CD4-positive, alpha-beta T cell treated with Interleukin-15 for 4 hours (primary cell): ENCODE data around the gene KLHL22.
A peak's percentile ranks its signal among the peaks of the same experiment; 100 is the strongest.
"Not testable (repeated sequence)": the region's sequence is repeated elsewhere in the genome, so short reads cannot be mapped to it uniquely, and the experiment has no call there.

Source experiments
- DNase-seq: peaks from one replicate; pipeline ENCODE4 v3.0.0-alpha.2; 2020; ENCODE audit warnings: low spot score

Gene KLHL22

DNA sequence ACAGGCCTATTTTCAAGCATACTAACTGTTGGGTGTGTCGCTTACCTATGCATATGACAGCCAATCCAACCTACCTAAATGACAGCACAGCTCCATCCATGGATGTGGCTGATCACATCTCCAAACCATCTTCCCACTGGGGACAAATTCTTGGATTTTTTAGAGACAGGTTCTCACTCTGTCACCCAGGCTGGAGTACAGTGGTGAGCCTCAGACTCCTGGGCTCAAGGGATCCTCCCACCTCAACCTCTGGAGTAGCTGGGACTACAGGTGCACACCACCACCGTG, 76.0 kb downstream of the KLHL22 start:
- DNase-seq, result no peak

GRCh38 chr22:20418211-20418788, 77.3 kb downstream of the KLHL22 start:
- DNase-seq, result peak; percentile 70

DNA sequence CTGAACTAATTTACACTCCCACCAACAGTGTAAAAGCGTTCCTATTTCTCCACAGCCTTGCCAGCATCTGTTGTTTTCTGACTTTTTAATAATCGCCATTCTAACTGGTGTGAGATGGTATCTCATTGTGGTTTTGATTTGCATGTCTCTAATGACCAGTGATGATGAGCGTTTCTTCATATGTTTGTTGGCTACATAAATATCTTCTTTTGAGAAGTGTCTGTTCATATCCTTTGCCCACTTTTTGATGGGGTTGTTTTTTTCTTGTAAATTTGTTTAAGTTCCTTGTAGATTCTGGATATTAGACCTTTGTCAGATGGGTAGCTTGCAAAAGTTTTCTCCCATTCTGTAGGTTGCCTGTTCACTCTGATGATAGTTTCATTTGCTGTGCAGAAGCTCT, 79.9 kb downstream of the KLHL22 start:
- not testable (repeated sequence) for DNase-seq

DNA sequence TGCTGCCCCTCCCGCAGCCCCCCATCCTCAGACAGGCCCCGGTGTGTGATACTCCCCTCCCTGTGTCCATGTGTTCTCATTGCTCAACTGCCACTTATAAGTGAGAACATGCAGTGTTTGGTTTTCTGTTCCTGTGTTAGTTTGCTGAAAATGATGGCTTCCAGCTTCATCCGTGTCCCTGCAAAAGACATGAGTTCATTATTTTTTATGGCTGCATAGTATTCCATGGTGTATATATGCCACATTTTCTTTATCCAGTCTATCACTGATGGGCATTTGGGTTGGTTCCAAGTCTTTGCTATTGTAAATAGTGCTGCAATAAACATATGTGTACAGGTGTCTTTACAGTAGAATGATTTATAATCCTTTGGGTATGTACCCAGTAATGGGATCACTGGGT, 80.4 kb downstream of the KLHL22 start:
- DNase-seq, result not testable (repeated sequence)

DNA sequence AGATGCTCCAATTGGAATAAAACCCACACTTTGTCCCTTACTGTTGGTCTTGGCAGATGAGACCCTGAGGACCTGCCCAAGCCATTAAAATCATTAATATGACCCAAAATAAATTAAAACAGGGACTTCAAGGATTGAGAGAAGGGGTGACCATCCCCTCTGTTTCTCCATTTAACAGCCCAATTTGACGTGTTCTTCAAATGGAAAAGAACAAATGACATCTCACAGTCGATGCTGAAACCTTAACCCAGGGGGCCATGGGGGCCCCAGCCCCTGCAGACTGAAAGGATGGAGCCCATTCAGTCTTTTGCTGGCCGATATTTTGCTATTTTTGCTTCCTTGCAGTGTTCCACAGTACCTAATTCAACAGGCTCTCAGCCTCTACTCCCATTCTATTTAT, 81.1 kb downstream of the KLHL22 start:
- DNase-seq, result no peak

GRCh38 chr22:20414059-20414440, 81.5 kb downstream of the KLHL22 start:
- DNase-seq, result no peak

DNA sequence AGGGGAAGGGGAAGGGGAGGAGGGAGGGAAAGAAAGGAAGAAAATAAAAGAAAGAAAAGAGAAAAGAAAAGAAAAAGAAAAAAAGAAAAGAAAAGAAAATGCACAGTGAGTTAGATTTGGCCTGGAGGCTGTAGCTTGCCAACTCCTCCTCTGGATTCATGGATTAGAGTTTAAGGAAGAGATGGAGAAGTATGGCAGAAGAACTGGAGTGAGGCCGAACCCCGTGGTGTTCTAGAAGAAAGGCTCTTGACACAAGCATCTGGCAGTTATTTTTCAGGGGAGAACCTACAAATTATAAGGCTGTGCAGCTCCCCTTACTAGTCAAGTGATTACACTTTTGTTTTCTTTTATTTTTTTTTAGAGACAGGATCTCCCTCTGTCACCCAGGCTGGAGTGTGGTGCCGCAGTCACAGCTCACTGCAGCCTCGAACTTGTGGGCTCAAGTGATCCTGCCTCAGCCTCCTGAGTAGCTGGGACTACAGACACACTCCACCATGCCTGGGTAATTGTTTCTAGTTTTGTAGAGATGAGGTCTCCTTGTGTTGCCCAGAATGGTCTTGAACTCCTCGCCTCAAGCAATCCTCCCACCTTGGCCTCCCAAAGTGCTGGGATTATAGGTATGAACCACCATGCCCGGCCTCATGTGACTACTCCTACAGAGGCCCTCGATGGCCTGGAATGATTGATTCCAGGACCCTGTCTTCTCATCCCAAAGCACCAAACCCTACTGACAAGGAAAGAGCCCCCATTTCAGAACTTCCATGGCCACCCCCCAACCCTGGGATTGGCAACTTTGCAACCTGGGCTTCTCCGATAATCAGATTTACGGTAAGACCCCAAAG, 82.2 kb downstream of the KLHL22 start:
- no peak for DNase-seq

DNA sequence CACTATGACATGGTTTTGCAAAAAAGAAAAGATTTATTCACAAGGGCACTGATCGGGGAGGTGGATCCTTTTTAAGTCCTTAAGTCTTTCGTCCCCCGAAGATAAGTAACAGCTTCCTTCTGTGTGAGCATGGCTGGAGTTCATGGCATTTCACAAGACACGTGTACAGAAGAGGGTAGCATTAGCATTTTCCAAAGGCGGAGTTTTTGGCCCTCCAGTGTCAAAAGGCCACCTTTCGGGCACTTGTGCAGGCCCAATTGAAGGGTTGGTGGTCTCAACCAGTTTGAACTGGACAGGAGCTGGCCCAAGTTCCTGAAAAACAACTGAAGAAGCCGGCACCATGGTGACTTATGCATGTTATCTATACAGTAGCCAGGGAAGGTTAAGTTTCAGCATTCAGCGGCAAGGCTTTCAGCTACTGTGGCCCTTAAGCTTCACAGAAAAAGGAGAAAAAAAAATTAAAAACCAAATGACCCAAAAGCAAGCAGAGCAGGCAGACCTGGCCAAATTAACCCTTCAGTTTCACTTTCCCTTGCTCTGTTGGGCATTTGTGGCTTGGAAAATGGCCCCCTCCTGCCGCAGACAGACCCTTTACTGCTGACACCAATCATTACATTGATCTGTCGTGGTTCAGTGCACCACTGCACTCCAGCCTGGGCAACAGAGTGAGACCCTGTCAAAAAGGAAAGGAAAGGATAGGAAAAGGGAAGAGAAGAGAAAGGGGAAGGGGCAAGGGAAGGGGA, 83.0 kb downstream of the KLHL22 start:
- no peak for DNase-seq

- not testable (repeated sequence) for DNase-seq
Measured at GRCh38 chr22:20409385-20409784, 86.2 kb downstream of the KLHL22 start.

DNA sequence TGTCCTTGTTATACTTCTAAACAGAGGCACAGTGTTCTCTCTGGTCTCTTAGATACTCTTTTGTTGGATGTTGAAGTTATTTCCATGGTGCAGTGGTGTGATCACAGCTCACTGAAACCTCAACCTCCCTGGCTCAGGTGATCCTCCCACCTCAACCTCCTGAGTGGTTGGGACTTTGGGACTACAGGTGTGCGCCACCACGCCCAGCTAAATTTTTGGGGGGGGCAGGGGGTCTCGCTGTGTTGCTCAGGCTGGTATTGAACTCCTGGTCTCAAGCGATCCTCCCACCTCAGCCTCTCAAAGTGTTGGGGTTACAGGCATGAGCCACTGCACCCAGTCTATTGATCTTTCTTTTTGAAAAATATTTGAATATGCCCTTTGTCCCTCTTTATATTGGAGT, 86.7 kb downstream of the KLHL22 start:
- no peak for DNase-seq

GRCh38 chr22:20407829-20408228, 87.8 kb downstream of the KLHL22 start:
- DNase-seq, result no peak

DNA sequence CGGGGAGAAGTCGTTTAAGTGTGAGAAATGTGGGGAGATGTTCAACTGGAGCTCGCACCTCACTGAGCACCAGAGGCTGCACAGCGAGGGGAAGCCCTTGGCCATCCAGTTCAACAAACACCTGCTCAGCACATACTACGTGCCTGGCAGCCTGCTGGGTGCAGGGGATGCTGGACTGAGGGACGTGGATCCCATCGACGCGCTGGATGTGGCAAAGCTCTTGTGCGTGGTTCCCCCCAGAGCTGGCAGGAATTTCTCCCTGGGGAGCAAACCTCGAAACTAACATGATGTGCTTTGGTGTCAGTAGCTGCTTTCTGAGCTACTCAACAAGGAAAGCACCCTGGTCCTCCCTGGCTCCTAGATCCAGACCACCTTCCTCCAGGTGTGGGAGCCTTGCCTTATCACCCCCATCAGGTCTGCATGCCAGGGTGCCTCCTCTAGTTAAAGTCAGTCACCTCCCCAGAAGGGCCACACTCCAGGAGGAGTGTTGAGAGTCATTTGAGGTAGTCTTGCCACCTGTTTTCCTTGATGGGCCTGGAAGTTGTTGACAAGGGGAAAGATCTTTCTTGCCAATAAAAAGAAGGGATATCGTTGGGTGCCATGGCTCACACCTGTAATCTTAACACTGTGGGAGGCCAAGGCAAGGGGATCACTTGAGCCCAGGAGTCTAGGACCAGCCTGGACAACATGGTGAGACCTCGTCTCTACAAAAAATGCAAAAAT, 88.7 kb downstream of the KLHL22 start:
- DNase-seq, result no peak

- no peak for DNase-seq
Measured at GRCh38 chr22:20405931-20406685, 89.5 kb downstream of the KLHL22 start.

DNA sequence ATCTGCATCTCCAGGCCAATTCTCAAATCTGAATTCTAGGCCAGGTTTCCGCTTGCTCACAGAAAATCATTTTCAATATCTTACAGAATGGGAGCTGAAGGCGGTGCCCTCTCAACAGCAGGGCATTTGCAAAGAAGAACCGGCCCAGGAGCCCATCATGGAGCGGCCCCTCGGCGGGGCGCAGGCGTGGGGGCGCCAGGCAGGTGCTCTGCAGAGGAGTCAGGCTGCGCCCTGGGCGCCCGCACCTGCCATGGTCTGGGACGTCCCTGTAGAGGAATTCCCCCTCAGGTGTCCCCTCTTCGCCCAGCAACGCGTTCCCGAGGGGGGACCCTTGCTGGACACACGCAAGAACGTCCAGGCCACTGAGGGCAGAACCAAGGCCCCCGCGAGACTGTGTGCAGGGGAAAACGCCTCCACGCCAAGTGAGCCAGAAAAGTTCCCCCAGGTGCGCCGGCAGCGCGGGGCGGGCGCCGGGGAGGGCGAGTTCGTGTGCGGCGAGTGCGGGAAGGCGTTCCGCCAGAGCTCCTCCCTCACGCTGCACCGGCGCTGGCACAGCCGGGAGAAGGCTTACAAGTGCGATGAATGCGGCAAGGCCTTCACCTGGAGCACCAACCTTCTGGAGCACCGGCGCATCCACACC, 90.2 kb downstream of the KLHL22 start:
- DNase-seq, result no peak

- DNase-seq, result no peak
Measured at GRCh38 chr22:20404881-20405280, 90.7 kb downstream of the KLHL22 start.

DNA sequence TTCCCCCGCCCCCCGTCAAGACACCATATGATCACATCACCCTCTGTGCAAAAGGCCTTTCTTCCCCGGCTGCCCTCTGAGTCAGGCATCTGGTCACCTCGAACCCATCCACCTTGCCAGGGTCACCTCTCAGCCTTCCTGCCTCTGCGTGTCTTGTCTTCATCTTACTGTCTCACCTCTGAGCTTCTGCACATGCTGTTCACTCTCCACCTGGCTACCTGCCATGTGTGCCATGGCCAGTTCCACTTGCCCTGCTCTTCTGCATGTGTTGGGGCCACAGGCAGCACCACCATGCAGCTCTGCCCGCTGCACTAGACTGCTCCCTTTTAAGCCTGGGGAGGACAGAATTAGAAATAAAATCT, 91.8 kb downstream of the KLHL22 start:
- no peak for DNase-seq

DNA sequence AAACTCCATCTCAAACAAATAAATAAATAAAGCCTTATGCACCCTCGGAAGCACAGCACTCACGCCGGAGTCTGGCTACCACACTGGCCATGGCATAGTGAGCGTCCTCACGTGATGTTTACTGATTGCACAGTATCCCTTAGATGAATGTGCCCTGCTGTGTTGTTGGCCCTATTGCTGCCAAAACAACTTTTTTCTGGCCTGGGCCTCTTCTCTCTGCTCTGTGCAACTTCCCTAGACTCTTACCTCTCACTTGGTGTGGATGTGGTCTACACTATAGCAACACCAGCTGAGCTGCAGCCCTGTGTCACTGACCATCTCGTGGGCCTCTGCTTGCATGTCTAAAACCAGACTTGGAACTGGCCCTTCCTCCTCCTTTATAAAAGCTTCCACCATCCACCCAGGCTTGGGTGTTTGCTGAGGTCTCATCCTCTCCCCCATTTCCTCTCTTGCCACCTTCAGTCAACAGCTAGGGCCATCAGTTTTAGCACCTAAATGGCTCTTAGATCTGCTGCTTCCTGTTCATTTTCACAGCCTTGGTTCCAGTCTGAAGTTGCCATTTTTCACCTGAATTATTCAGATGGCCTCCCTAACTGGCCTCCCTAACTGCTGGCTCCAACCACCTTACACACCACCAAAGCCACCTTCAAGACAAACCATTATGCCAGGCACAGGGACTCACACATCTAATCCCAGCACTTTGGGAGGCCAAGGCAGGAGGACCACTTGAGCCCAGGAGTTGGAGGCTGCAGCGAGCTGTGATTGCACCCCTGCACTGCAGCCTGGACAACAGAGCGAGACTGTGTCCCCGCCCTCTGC, 92.4 kb downstream of the KLHL22 start:
- no peak for DNase-seq

GRCh38 chr22:20401376-20402014, 94.1 kb downstream of the KLHL22 start:
- no peak for DNase-seq

GRCh38 chr22:20400606-20401375, 94.8 kb downstream of the KLHL22 start:
- no peak for DNase-seq
